HG03575 (cell line): ENCODE measurements around the gene RAB40B.

Experiments
- ATAC-seq: cut with Tn5 transposase; IDR thresholded peaks from one replicate; pipeline ENCODE4 v1.9.1; 2021; ENCODE audit not compliant: unreplicated experiment, insufficient number of reproducible peaks, low FRiP score; ENCODE audit errors: extremely low read depth

The RAB40B gene

DNA sequence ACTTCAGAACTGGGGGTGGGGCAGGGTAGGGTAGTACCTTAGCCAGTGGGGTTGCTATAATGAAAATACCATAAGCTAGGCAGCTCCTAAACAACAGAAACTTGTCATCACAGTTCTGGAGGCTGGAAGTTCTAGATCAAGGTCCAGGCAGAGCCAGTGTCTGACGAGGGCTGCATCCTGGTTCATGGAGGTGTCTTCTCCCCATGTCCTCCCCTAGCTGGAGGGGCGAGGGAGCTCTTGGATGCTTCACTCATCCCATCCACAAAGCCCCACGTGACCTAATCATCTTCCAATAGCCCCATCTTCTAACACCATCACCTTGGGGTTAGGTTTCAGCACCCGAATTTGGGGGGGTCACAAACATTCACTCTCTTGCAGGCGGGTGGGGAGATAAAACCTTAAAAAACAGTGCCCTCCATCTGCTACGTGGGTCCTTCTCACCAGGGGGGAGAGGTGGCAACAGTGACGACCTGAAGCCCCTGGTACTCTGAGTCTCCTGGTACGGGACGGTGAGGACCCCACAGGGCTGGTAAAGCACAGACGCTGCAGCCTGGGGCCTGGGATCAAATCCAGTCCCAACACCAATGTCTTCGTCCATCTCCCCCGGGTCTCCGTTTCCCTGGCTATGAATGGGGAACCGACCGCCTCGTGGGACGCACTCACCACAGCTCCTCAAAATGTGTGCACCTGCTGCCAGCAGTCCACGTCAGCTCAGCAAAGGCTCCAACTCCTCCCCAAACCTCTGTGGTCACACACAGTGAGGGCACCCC, 22.8 kb downstream of the RAB40B start:
- no peak for ATAC-seq

DNA sequence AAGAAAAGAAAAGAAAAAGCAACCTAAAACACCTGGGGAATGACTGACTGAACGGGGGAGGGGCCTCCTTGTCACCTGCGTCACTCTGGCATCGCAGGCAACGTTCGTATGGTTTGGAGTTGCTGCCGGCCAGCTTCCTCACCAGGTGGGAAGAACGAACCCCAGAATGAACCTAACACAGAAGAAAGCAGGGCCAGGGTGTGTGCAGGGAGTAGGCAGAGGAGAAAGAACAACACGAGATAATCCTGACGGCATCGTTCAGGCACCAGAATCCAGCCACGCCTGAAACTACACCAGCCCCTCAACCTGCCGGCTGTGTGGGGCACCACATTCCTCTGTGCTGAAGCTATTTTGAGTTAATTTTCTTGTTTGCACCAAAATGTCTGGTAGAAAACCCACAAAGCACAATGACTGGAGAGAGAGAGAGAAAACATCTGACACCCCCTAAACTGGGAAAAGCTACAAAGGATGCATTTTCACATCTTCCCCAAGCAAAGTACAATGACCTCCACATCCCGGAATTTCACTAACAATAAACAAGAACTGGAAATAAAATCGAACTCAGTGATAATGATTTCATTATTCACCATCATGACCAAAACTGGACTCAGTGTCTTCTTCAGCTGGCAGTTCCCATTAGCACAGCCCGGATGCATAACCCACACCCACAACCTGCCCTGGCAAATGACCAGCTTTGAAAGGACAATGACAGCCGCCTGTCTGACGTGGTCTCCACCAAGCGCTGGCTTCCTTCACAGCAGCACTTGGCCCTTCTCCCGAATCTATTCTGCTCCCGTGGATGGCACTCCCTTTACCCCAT, 23.6 kb downstream of the RAB40B start:
- ATAC-seq = no peak

DNA sequence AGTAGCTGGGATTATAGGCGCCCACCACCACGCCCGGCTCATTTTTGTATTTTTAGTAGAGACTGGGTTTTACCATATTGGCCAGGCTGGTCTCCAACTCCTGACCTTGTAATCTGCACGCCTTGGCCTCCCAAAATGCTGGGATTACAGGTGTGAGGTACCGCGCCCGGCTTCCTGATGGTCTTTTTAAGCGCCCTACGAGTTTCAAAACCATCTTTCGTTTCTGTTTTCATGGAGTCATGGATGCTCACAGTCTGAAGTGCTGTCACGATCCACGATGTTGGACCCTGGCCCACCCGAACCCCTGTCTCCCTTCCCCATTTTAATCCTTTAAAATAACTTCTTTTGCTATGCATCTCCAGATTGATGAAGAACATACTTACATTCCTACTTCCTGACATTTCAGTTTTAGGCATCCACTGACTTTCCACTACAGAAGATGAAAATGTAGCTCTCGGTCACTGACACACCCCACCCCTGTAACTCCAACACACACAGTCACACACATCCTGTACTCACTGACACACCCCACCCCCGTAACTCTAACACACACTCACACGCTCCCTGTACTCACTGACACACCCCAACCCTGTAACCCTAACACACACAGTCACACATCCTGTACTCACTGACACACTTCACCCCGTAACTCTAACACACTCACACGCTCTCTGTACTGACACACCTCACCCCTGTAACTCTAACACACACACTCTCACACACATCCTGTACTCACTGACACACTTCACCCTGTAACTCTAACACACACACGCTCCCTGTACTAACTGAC, 27.6 kb downstream of the RAB40B start:
- ATAC-seq = no peak

GRCh38 chr17:82668631-82669099, 29.8 kb downstream of the RAB40B start:
- no peak for ATAC-seq

GRCh38 chr17:82668024-82668630, 30.4 kb downstream of the RAB40B start:
- ATAC-seq = no peak

GRCh38 chr17:82667668-82668000, 30.9 kb downstream of the RAB40B start:
- ATAC-seq = no peak

DNA sequence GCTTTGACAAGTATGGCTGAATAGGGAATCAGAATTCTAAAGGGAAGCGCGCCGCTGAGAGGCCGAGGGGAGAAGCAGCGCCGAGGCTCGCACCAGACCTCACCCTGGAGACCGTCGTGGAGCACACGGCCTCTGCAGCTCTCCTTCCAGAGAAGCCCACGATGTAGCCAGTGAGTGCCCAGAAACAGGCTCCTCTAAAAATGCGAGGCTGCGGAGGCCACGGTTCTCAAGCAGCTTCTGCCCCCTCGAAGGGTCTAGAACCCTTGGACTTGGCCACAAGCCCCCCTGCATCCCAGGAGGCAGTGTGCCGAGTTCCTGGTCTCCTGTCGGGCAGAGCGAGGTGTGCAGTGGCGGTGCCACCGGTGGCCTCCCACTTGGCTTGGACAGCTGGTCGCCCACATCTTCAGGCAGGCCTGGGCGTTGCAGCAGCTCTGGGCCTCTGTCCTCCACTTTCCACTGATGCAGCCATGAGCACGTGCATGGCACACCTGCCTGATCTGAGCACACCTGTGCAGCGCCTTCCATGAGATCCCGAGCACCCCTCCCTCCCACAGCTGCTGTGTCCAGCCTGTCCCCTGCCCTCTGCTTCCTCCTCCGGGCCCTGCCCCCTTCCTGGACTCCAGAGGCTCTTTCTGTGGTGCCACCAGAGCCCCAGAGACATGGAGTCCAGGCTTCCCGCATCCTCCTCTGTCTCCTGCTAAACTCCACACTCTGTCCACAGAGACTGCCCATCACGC, 31.4 kb downstream of the RAB40B start:
- ATAC-seq = no peak

- ATAC-seq = no peak
Observed at GRCh38 chr17:82665891-82666290, 32.6 kb downstream of the RAB40B start.

DNA sequence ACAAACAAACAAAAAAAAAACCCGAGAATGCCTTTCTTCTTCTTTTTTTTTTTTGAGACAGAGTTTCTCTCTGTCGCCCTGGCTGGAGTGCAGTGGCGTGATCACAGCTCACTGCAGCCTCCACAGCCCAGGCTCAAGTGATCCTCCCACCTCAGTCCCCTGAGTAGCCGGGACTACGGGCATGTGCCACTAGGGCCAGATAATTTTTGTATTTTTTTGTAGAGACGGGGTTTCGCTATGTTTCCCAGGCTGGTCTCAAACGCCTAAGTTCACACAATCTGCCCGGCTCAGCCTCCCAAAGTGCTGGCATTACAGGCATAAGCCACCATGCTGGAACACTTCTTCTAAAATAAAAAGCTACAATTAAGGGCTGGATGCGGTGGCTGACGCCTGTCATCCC, 33.3 kb downstream of the RAB40B start:
- ATAC-seq = no peak

GRCh38 chr17:82664701-82665182, 33.8 kb downstream of the RAB40B start:
- no peak for ATAC-seq

DNA sequence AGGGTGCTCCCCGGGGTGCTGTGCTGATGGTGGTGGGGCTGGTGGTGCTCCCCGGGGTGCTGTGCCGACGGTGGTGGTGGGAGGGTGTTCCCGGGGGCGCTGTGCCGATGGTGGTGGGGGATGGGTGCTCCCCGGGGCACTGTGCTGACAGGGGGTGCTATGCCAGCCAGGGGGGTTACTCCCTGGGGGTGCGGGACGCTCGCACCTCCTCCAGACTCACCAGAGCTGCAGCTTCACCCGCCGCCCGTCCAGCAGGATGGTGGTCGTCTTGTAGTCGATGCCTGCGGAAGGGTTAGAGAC, 34.3 kb downstream of the RAB40B start:
- no peak for ATAC-seq

DNA sequence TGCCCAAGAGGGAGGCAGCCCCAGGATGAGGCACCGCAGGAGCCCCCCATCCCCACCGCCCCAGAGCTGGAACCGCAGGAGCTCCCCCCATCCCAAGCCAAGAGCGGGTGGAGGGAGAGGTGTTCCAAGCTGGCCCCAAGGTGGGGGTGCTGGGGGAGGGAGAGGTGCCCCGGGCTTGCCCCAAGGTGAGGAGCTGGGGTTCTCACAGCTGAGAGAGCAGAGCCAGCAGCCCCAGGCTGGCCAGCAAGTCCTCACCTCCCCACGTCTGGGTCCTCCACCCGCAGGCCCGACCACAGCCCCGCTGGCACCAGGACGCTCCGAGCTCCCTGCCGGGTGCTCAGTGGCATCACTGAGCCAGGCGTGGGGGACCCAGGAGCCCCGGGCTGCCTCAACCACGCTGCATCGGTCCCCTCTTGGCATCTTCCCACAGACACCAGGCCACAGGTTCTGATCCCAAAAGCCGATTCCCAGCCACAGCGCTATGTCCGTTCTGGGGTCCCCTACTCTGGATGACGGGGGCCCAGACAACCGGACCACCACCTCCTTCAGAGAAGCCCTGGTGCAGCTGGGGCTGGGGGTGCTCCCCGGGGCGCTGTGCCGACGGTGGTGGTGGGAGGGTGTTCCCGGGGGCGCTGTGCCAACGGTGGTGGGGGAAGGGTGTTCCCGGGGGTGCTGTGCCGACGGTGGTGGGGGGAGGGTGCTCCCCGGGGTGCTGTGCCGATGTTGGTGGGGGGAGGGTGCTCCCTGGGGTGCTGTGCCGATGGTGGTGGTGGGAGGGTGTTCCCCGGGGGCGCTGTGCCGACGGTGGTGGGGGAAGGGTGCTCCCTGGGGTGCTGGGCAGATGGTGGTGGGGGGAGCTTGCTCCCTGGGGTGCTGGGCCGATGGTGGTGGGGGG, 34.9 kb downstream of the RAB40B start:
- ATAC-seq = no peak

- ATAC-seq = no peak
Observed at GRCh38 chr17:82662711-82663261, 35.7 kb downstream of the RAB40B start.

GRCh38 chr17:82661717-82662683, 36.5 kb downstream of the RAB40B start:
- no peak for ATAC-seq

- ATAC-seq = no peak
Observed at GRCh38 chr17:82659886-82660285, 38.6 kb downstream of the RAB40B start.

DNA sequence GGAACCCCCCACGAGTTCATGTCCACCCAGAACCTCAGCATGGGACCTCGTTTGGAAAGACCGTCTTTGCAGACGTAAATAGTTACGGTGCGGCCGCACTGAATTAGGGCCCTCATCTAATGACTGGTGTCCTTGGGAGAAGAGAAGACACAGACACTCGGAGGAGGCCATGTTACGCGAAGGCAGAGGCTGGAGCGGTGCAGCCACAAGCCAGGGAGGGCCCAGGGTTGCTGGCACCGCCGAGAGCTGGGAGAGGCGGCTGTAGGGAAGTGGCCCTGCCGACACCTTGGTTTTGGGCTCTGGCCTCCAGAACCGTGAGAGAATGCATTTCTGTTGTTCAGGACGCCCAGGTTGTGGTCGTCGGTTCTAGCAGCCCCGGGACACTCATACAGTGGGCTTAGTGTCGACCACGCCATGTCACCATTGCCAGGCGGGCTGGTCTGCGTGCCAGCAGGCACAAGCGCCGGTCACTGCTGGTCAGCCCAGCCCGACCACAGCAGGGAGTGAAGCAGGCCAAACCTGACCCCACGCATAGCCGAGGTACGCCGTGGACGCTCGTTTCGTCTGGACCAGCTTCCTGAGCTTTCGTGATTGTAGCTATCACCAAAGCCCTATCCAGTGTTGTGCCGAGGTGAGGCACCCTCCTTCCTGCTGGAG, 39.6 kb downstream of the RAB40B start:
- no peak for ATAC-seq
